ENCODE results near the gene AFF3.

AFF3 gene

DNA sequence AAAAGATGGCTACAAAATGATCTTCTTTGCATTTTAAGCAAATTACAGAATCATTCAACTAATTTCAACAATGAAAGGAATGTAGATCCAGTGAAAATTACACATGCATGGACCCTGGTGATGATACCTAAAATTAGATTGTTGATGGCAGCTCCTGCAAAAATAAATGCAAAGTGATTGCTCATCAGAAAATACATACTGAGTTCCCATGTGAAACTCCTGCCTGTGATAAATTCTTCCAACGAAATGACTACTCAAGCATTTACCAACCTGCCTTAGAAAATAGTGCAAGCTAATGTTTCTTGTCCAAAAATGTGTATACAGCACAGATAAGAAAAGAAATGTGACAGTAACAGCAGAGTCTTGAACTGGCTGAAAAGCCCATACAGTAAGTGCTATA is 352.5 kb downstream of the AFF3 start:
- ChIA-PET POLR2A (no interaction called here), CTCF (no interaction called here)
- TF ChIP-seq, protein P1, sequence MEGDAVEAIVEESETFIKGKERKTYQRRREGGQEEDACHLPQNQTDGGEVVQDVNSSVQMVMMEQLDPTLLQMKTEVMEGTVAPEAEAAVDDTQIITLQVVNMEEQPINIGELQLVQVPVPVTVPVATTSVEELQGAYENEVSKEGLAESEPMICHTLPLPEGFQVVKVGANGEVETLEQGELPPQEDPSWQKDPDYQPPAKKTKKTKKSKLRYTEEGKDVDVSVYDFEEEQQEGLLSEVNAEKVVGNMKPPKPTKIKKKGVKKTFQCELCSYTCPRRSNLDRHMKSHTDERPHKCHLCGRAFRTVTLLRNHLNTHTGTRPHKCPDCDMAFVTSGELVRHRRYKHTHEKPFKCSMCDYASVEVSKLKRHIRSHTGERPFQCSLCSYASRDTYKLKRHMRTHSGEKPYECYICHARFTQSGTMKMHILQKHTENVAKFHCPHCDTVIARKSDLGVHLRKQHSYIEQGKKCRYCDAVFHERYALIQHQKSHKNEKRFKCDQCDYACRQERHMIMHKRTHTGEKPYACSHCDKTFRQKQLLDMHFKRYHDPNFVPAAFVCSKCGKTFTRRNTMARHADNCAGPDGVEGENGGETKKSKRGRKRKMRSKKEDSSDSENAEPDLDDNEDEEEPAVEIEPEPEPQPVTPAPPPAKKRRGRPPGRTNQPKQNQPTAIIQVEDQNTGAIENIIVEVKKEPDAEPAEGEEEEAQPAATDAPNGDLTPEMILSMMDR (IDR thresholded peaks at IDR 0.05; ENCODE audit: control extremely low read depth, extremely low read depth, low read depth, missing control alignments), result no peak
- DNase-seq (ENCODE audit: extremely low spot score), result no peak

DNA sequence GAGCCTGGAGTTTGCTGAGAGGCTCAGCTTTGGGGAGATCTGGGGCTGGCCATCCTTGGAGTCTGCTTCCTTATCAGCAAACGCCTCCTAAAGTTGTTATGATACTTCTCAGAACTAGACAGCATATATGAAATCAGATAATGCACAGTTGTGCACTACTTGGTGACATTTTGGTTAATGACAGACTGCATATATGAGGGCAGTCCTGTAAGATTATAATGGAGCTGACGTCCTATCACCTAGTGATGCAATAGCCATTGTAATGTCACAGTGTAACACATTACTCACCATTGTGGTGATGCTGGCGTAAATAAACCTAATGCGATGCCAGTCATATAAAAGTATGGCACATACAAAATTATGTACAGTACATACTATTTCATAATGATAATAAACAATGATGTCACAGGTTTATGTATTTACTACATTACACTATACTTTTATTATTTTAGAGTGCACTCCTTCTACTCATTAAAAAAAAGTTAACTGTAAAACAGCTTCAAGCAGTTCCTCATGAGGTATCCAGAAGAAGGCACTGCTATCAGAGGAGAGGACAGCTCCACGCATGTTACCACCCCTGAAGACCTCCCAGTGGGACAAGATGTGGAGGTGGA is 354.5 kb downstream of the AFF3 start:
- TF ChIP-seq, protein P1 (IDR thresholded peaks at IDR 0.05; ENCODE audit: control extremely low read depth, extremely low read depth, low read depth, missing control alignments), result no peak
- ChIA-PET CTCF (interaction anchor here (1.3 kb wide), 1 partner anchor 62 kb away, joined by 3 read pairs; no protein-coding TSS in a partner anchor), POLR2A (no interaction called here)
- no peak for DNase-seq (ENCODE audit: extremely low spot score)

DNA sequence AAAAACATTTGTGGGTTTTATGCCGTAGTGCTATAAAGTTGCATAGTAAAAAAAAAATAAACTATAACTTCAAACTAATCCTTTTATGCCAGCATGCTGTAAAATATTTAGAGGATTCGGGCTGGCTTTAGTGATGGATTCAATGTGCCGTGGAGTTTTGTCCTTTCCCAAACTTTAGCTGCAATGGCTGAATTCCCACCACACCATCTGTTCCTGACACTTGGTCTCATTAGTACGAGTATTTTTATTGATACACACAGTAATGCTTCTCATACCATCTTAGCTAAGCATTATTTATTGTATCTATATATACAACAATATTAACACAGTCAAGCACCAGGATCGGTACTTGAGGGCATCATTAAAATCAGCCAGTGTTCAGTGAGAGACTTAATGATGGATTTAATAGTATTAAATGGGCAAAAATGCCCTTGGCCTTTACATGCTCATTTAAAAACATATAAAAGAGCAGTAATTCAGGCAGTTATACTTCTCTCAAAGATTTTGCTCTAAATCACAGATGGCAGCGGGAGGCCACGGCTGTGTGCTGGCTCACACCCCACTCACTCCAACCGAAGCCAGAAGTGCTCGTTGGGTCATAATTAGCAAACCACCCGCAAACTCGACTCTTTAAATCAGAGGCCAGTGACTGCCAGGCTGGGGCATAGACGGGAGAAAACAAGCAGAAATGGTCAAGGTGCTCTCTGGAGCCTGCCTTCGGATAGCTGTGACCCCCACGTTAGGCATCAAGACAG is 355.6 kb downstream of the AFF3 start:
- CTCF ChIA-PET, result interaction anchor here (0.7 kb wide), 1 partner anchor 94 kb away, joined by 3 read pairs; no protein-coding TSS in a partner anchor
- POLR2A ChIA-PET, result no interaction called here
- no peak for DNase-seq (ENCODE audit: extremely low spot score)
- TF ChIP-seq, protein P1 (IDR thresholded peaks at IDR 0.05; ENCODE audit: control extremely low read depth, extremely low read depth, low read depth, missing control alignments), result no peak

DNA sequence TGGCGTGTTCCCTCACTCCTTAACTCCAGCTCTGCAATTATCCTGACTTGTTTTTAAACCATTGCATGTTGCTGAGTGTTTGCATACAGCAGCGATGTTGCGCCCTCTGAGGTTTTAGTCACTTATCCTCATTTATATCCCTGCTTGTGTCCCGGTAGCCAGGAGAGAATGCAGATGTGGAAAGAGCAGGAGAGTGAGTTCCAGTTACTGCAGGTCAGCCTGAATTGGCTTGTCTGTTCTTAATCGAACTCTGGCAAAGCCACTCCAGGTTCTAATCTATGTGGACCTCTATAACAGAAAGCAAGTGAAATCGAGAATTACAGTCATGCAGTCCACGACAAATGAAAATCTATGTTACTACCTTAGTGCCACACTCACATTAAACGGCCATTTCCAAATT is 357.4 kb downstream of the AFF3 start:
- ChIA-PET CTCF (interaction anchor here (1.1 kb wide), 1 partner anchor 9 kb away, joined by 4 read pairs; no protein-coding TSS in a partner anchor), POLR2A (no interaction called here)
- no peak for DNase-seq (ENCODE audit: extremely low spot score)
- TF ChIP-seq, protein P1 (IDR thresholded peaks at IDR 0.05; ENCODE audit: control extremely low read depth, extremely low read depth, low read depth, missing control alignments), result no peak

DNA sequence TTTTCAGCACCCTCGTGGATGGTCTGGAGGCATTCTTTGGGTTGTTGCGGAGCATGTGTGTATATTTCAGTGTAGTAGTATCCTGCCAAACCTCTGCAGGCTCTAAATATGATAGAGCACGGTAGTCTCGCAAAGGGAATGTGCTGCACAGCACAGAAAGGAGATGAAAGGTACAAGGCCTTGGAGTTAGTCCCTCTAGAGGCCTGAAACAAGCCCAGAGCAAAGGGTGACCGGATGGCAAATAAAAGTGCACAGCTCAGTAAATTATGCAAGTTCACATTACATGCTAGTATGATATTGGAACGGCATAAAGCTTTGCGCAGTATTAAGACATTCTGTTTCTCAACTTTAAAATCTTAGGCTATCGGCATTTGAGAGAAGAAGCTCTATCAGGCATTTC is 358.1 kb downstream of the AFF3 start:
- ChIA-PET POLR2A (no interaction called here), CTCF (interaction anchor here (1.1 kb wide), 1 partner anchor 9 kb away, joined by 4 read pairs; no protein-coding TSS in a partner anchor)
- no peak for DNase-seq (ENCODE audit: extremely low spot score)
- TF ChIP-seq, protein P1 (IDR thresholded peaks at IDR 0.05; ENCODE audit: control extremely low read depth, extremely low read depth, low read depth, missing control alignments), result no peak

DNA sequence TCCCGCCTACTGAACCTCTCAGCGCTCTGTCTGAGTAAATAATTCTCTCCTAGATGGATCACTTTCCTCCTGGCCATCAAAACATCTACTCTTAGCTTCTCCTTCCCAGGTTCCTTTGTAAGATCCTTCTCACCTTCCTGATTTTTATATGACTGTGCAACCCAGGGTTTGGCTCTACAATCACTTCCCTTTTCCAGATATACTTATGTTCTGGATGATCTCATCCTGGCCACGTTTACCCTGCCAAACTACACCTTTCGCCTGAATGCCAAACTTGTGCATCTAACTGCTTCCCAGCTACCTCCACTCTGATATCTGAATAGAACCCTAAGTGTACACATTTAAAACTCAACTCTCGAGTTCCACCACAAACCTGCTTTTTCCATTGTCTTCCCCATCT is 362.1 kb downstream of the AFF3 start:
- ChIA-PET CTCF (no interaction called here), POLR2A (no interaction called here)
- DNase-seq (ENCODE audit: extremely low spot score), result no peak
- TF ChIP-seq, protein P1 (IDR thresholded peaks at IDR 0.05; ENCODE audit: control extremely low read depth, extremely low read depth, low read depth, missing control alignments), result no peak
